Peyer's patch (tissue), 4 donors: ENCODE measurements around the gene REX1BD.

ENCODE experiments used
- CTCF ChIP-seq, 6 experiments: fragments of 450-650 bp in 4 of 6; fragments of 200-600 bp in 2 of 6; sonication (generic) in 1 of 6; IDR thresholded peaks; one replicate each; pipeline ENCODE4 v1.5.1; 2017 to 2019; ENCODE audit warnings: antibody characterized with exemption in 6 of 6, mild to moderate bottlenecking in 3 of 6, moderate library complexity in 1 of 6
- POLR2A ChIP-seq, 2 donors: fragments of 450-650 bp; IDR thresholded peaks; one replicate each; pipeline ENCODE4 v1.5.1; 2017; ENCODE audit warnings: antibody characterized with exemption in 2 of 2, mild to moderate bottlenecking in 2 of 2, moderate library complexity in 2 of 2

- TF ChIP-seq CTCF (IDR thresholded peaks at IDR 0.05) (no peak), POLR2A (IDR thresholded peaks at IDR 0.05) (no peak)
Observed at GRCh38 chr19:18610245-18610555, 21.6 kb downstream of the REX1BD start.
